ENCODE results near the gene PAQR9.

Gene PAQR9

DNA sequence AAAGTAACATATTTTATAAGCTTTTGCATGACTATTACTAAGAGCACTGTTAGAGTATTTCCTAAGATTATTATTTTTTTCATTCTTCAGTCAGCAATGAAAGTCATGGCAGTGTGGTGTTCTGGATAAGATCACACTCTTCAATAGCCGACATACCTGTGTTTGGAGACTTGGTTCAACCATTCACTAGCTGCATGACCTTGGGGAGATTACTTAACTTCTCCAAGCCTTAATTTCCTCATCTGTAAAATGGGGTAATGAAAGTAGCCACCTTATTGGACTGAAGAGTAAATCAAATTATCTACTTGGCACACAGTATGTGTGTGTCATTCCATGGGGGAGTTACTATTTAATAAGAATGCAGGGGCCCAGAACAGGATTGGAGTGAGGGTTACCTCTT lies 50.0 kb downstream of the PAQR9 start:
- no peak for DNase-seq

DNA sequence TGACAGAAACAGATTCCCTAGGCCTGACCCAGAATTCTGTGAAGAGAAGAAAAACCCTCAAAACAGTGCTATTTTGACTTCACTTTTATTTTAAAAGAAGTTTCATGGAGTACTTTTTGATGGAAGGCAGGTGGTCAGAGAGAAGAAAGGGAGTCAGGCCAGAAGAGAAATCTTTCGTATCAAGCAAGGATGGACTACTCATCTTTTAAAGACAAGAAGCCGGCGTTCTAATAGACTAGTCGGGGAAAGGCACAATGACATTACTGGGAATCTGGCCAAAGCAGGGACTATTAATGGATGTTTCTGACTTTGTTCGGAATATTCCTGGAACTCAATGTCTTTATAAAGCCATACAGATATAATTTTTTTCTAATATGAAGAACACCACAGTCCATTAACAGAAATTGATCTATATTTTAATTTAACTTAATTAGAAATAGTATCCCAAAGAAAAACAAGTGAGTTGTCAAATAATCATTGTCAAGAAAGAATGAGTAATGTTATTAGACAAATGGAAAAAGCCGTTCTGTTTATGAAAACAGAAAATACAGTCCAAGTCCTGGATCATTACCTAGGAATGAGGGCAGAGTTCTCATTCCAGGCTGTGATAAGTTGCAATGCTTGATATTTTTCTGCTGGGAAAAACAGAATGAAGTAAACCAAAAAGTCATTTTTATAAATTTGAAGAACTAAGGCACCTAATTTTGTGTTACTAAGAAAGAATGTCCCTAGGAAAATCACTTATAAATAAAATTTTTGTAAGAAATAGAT lies 50.9 kb downstream of the PAQR9 start:
- DNase-seq, result no peak
